ENCODE measurements around the gene RFK.
"Not testable (repeated sequence)": the region's sequence is repeated elsewhere in the genome, so short reads cannot be mapped to it uniquely, and the experiment has no call there.

Gene RFK

GRCh38 chr9:76371901-76372300, 22.3 kb downstream of the RFK start:
- no peak for DNase-seq (ENCODE audit: low read depth in 2 of 2)

- DNase-seq (ENCODE audit: low read depth in 2 of 2): no peak
These were observed 23.7 kb downstream of the RFK start for GRCh38 chr9:76370396-76371023.

GRCh38 chr9:76369583-76369982, 24.6 kb downstream of the RFK start:
- DNase-seq (ENCODE audit: low read depth in 2 of 2): no peak

- DNase-seq (ENCODE audit: low read depth in 2 of 2): no peak
These were observed 28.0 kb downstream of the RFK start for GRCh38 chr9:76366275-76366674.

DNA sequence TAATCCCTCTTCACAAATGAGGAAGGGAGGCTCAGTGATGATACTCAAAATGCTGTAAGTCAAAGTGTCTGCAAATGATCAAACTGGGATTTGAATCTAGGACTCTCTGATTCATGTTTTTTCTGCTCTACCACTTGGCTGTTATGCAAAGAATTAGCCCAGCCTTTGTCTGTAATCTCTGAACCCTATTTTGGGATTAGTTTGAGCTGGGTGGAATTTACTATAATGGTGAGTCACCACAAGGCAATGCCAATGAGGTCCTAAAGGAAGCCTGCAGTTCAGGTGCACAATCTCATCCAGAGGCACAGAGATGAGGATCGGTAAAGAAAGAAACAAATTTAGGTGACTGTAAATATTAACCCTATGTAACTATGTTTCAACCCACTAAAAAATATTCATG, 29.2 kb downstream of the RFK start:
- no peak for DNase-seq (ENCODE audit: low read depth in 2 of 2)

GRCh38 chr9:76363032-76363395, 31.2 kb downstream of the RFK start:
- no peak for DNase-seq (ENCODE audit: low read depth in 2 of 2)

GRCh38 chr9:76362332-76363031, 31.7 kb downstream of the RFK start:
- not testable (repeated sequence) for DNase-seq (ENCODE audit: low read depth in 2 of 2)

- no peak for DNase-seq (ENCODE audit: low read depth in 2 of 2)
These were observed 34.5 kb downstream of the RFK start for GRCh38 chr9:76359766-76360165.

DNA sequence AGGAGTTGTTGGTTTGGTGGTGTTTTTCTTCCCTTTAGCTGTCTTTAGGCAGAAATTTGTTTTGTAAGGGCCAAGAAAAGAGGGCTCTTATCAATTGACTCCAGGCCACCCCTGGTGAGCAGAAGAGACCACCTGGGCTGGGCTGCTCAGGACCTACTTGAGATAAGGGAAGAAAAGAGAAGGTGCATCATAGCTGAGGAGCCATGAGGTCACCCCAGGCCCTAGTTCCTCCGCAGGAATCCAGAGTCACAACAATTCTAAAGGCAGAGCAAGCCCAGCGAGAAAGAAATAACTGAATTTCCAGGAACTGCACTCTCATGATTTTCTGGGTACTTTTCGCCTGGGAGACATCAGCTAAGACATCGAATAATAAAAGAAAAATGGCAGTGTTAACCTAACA, 34.9 kb downstream of the RFK start:
- DNase-seq (ENCODE audit: low read depth in 2 of 2): no peak

- no peak for DNase-seq (ENCODE audit: low read depth in 2 of 2)
These were observed 35.5 kb downstream of the RFK start for GRCh38 chr9:76358628-76359280.

- DNase-seq (ENCODE audit: low read depth in 2 of 2): no peak
These were observed 36.7 kb downstream of the RFK start for GRCh38 chr9:76357555-76357954.

GRCh38 chr9:76355886-76356285, 38.3 kb downstream of the RFK start:
- no peak for DNase-seq (ENCODE audit: low read depth in 2 of 2)

DNA sequence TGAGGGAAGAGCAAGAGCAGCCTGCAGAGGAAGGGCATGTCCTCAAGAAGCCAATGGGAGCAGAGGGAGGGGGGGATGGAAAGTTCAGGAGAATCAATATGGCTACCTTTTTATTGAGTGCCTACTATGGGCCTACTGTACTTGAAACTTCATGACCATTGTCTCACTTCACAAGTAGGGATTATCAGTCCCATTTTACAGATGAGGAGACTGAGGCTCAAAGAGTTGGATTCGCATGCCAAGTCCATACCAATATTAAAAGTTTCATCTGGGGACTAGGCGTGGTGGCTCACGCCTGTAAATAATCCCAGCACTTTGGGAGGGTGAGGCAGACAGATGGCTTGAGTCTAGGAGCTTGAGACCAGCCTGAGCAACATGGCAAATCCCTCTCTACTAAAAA, 40.0 kb downstream of the RFK start:
- DNase-seq (ENCODE audit: low read depth in 2 of 2): no peak

GRCh38 chr9:76353280-76353679, 40.9 kb downstream of the RFK start:
- DNase-seq (ENCODE audit: low read depth in 2 of 2): no peak

DNA sequence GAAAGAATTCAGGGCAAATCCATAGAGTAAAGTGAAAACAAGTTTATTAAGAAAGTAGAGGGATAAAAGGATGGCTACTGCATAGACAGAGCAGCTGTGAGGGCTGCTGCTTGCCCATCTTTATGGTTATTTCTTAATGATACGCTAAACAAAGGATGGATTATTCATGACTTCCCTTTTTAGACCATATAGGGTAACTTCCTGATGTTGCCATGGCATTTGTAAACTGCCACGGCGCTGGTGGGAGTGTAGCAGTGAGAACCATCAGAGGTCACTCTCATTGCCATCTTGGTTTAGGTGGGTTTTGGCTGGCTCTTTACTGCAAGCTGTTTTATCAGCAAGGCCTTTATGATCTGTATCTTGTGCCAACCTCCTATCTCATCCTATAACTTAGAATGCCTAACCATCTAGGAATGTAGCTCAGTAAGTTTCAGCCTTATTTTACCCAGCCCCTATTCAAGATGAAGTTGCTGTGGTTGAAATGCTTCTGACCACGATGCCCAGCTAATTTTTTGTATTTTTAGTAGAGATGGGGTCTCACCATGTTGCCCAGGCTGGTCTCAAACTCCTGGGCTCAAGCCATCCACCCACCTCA, 42.1 kb downstream of the RFK start:
- no peak for DNase-seq (ENCODE audit: low read depth in 2 of 2)

GRCh38 chr9:76351006-76351405, 43.2 kb downstream of the RFK start:
- DNase-seq (ENCODE audit: low read depth in 2 of 2): no peak

DNA sequence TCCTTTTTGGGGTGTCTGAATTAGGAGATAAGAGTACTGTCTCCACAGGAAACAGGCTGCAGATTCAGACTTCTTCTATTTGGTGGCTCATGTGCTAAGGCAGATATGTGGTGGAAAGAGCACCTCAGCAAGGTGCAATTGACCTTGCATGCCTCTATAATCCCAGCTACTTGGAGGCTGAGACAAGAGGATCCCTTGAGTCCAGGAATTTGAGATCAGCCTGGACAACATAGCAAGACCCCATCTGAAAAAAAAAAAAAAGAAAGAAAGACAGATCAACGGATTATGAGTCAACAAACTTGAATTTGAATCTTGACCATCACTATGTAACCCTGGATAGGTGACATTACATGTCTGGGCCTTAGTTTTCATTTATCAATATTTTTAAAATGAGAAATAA, 44.4 kb downstream of the RFK start:
- no peak for DNase-seq (ENCODE audit: low read depth in 2 of 2)

DNA sequence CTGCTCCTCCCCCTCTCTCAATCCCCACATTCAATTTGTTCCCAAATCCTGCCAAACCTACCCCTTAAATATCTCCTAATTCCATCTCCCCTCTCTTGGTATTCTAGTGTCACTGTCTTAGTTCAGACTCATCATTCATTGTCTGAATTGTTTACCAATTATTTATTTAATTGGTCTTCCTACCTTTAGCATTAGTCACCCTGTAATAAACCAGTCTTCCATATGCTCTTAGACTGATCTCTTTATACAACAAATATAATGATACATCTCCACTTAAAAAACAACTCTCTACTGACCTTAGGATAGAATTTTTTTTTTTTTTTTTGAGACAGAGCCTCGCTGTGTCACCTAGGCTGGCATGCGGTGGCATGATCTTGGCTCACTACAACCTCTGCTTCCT, 51.4 kb downstream of the RFK start:
- no peak for DNase-seq (ENCODE audit: low read depth in 2 of 2)

DNA sequence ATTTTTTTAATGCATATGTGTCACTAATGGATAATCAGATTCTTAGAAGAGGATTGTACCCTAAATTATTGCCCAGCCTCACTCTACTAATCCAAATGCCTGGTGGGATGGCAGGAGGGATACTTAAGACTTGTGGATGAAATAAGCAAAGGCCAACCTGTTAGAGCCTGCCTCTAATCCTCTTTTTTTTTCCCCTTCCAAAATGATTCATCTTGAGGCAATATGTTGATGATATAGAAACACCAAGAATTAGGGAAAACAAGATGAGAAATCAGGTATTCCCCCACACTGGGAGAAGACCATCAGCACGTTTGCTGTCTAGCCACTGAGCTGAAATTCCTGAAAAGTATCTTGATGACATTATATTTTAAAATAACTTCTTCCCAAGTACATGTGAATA, 52.0 kb downstream of the RFK start:
- DNase-seq (ENCODE audit: low read depth in 2 of 2): no peak

DNA sequence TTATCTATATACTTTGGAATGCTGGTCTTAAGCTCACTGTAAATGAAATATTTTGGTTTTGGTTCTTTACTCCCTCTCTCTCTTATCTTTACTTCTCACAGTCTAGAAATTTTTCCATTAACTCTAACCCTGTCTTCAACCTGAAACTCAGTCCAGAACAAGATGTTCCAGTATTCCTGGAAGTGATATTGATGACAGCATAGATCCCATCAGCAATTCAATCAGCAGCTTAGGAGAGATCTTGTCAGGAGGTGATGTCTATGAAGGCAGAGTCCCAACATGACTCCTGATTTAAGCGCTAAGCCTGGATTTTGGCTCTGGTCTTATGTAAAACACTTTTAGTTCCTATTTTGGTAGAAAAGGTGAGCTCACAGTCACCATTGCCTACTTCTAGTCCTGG, 52.6 kb downstream of the RFK start:
- DNase-seq (ENCODE audit: low read depth in 2 of 2): no peak

GRCh38 chr9:76338418-76338817, 55.8 kb downstream of the RFK start:
- DNase-seq (ENCODE audit: low read depth in 2 of 2): no peak

- DNase-seq (ENCODE audit: low read depth in 2 of 2): no peak
These were observed 58.2 kb downstream of the RFK start for GRCh38 chr9:76336027-76336426.
